Stomach (tissue), 4 donors: ENCODE results near the gene ACOT2.

Source experiments
- CTCF ChIP-seq, 7 experiments: fragments of 450-650 bp in 4 of 7; fragments of 200-600 bp in 3 of 7; sonication (generic) in 3 of 7; IDR thresholded peaks; one replicate each; pipeline ENCODE4 v1.5.1; 2016 to 2019; ENCODE audit warnings: antibody characterized with exemption in 7 of 7, control low read depth in 2 of 7, mild to moderate bottlenecking in 1 of 7
- EP300 ChIP-seq: sonication (generic); formaldehyde crosslinking; IDR thresholded peaks from one replicate; pipeline ENCODE4 v1.6.1; 2017; ENCODE audit warnings: antibody characterized with exemption
- POLR2A ChIP-seq, 4 donors: fragments of 450-650 bp; IDR thresholded peaks; one replicate each; pipeline ENCODE4 v1.6.1; 2016; ENCODE audit warnings: antibody characterized with exemption in 4 of 4, control low read depth in 2 of 4, mild to moderate bottlenecking in 1 of 4, moderate library complexity in 1 of 4
- POLR2AphosphoS5 ChIP-seq, 3 donors: sonication (generic); formaldehyde crosslinking; IDR thresholded peaks; one replicate each; pipeline ENCODE4 v1.6.1; 2016; ENCODE audit warnings: antibody characterized with exemption in 3 of 3

- no peak for TF ChIP-seq POLR2A (IDR thresholded peaks at IDR 0.05)
- TF ChIP-seq CTCF (IDR thresholded peaks at IDR 0.05): no peak
- no peak for TF ChIP-seq EP300
- TF ChIP-seq POLR2AphosphoS5 (IDR thresholded peaks at IDR 0.05): no peak
Observed at GRCh38 chr14:73553845-73554244, 15.2 kb upstream of the ACOT2 start.
